Colonic mucosa (tissue), 4 donors: ENCODE results near the gene MTUS2. TPM values are rescaled to one million over a fixed set of nuclear protein-coding genes. Genes with fewer than 3 reads are reported as not detected.

Experiments used
- DNase-seq: peaks from one replicate; pipeline ENCODE4 v3.0.0-alpha.2; 2020
- H3K27ac ChIP-seq: fragments of 200-600 bp; one replicate; pipeline ENCODE4 v1.8.0; 2021
- H3K27me3 ChIP-seq: fragments of 200-600 bp; one replicate; pipeline ENCODE4 v1.8.0; 2021
- H3K36me3 ChIP-seq: fragments of 200-600 bp; one replicate; pipeline ENCODE4 v1.8.0; 2021
- H3K4me1 ChIP-seq: fragments of 200-600 bp; one replicate; pipeline ENCODE4 v1.8.0; 2021; ENCODE audit warnings: mild to moderate bottlenecking
- H3K4me3 ChIP-seq: fragments of 200-600 bp; one replicate; pipeline ENCODE4 v1.8.0; 2021
- H3K9ac ChIP-seq, 2 donors: one replicate each; pipeline ENCODE4 v1.7.0; 2013; ENCODE audit warnings: control low read depth in 2 of 2, low read depth in 2 of 2, low read length in 2 of 2
- H3K9me3 ChIP-seq: fragments of 200-600 bp; one replicate; pipeline ENCODE4 v1.8.0; 2021
- CTCF ChIP-seq: fragments of 200-600 bp; IDR thresholded peaks from one replicate; pipeline ENCODE4 v1.8.0; 2022; ENCODE audit warnings: antibody characterized with exemption, mild to moderate bottlenecking
- intact Hi-C: fragments of 100-400 bp; cut with DNase I; formaldehyde crosslinking; loops from one replicate; pipeline ENCODE4 v1.14.1; 2022
- total RNA-seq, 2 donors: library from RNA; stranded (reverse); fragmentation: NEBNext Ultra II Directional in 1 of 2; extraction: Animal tissue kit (Norgen Biotek cat#: 25700) in 1 of 2; gene quantifications; one replicate each; pipeline ENCODE4 v1.2.1, GENCODE V29; 2021
- donor health status: healthy.
- donor health status: DM: no; HTN: no; CAD: no.
- donor health status: DM: no; HTN: no; CAD: no.

Gene MTUS2
- total RNA-seq, 2 donors from 2014 or later, result 0.11 to 0.40 TPM

GRCh38 chr13:29500386-29500785 lies 680.2 kb downstream of the MTUS2 start:
- H3K4me3 ChIP-seq, result no peak overlapping the region
- H3K27me3 ChIP-seq, result no peaks in the 10 kb centered on the region
- H3K4me1 ChIP-seq, result no peaks in the 10 kb centered on the region
- no peak overlapping the region for H3K27ac ChIP-seq
- H3K9me3 ChIP-seq, result no peaks in the 10 kb centered on the region
- no peak for TF ChIP-seq CTCF
- DNase-seq, result no peak
- no peaks in the 10 kb centered on the region for H3K36me3 ChIP-seq
- intact Hi-C loops, result no loop called here
- H3K9ac ChIP-seq, result no peak overlapping the region

- H3K9me3 ChIP-seq, result no peaks in the 10 kb centered on the region
- no peaks in the 10 kb centered on the region for H3K27me3 ChIP-seq
- H3K36me3 ChIP-seq, result no peaks in the 10 kb centered on the region
- H3K4me1 ChIP-seq, result no peaks in the 10 kb centered on the region
- TF ChIP-seq CTCF, result no peak
- intact Hi-C loops, result no loop called here
- H3K9ac ChIP-seq, result no peak overlapping the region
- no peak overlapping the region for H3K4me3 ChIP-seq
- DNase-seq, result no peak
- no peak overlapping the region for H3K27ac ChIP-seq
These were observed 681.5 kb downstream of the MTUS2 start for GRCh38 chr13:29501674-29502073.

GRCh38 chr13:29502391-29503008 lies 682.4 kb downstream of the MTUS2 start:
- no peak for DNase-seq
- intact Hi-C loops, result no loop called here

GRCh38 chr13:29503041-29503837 lies 683.1 kb downstream of the MTUS2 start:
- Histone ChIP-seq H3K9me3 (no peaks in the 10 kb centered on the region), H3K4me1 (no peaks in the 10 kb centered on the region), H3K4me3 (no peak overlapping the region), H3K36me3 (no peaks in the 10 kb centered on the region), H3K27ac (no peak overlapping the region), H3K9ac (no peak overlapping the region), H3K27me3 (no peaks in the 10 kb centered on the region)
- DNase-seq, result no peak
- intact Hi-C loops, result no loop called here
- no peak for TF ChIP-seq CTCF

More at GRCh38 chr13:29502391-29503008, 682.4 kb downstream of the MTUS2 start:
- Histone ChIP-seq H3K27ac (no peak overlapping the region), H3K36me3 (no peaks in the 10 kb centered on the region), H3K4me3 (no peak overlapping the region), H3K9ac (no peak overlapping the region), H3K27me3 (no peaks in the 10 kb centered on the region), H3K9me3 (no peaks in the 10 kb centered on the region), H3K4me1 (no peaks in the 10 kb centered on the region)
- no peak for TF ChIP-seq CTCF

- Histone ChIP-seq H3K9ac (no peak overlapping the region), H3K27me3 (no peaks in the 10 kb centered on the region), H3K36me3 (no peaks in the 10 kb centered on the region), H3K4me1 (peaks cover 8% of the 10 kb centered on the region), H3K9me3 (no peaks in the 10 kb centered on the region), H3K27ac (no peak overlapping the region), H3K4me3 (no peak overlapping the region)
- no peak for TF ChIP-seq CTCF
- no peak for DNase-seq
- intact Hi-C loops, result loop anchor here (5.0 kb wide), 1 partner anchor 613 kb away; no protein-coding TSS in a partner anchor
These were observed 684.6 kb downstream of the MTUS2 start for GRCh38 chr13:29504691-29505090.
